Mesenchymal stem cell (in vitro differentiated cells and primary cell): ENCODE results near the gene OPA1.

Source experiments
- DNase-seq: peaks from one replicate; pipeline ENCODE4 v3.0.0-alpha.2; 2013
- H2AFZ ChIP-seq: one replicate; pipeline ENCODE4 v1.6.1; 2013; ENCODE audit warnings: low read depth, mild to moderate bottlenecking, control low read depth, inconsistent platforms, low read length, moderate library complexity
- H2AK5ac ChIP-seq: 2 replicates; pipeline ENCODE4 v1.6.1; 2013; ENCODE audit warnings: low read length, moderate library complexity, mild to moderate bottlenecking, inconsistent platforms; ENCODE audit not compliant: severe bottlenecking
- H2BK120ac ChIP-seq: one replicate; pipeline ENCODE4 v1.6.1; 2013; ENCODE audit warnings: low read depth, mild to moderate bottlenecking, inconsistent platforms, low read length, moderate library complexity
- H2BK12ac ChIP-seq, 2 experiments: one replicate each; pipeline ENCODE4 v1.6.1; 2013; ENCODE audit warnings: inconsistent platforms in 2 of 2, low read length in 2 of 2, mild to moderate bottlenecking in 2 of 2, moderate library complexity in 2 of 2, control low read depth in 1 of 2
- H2BK15ac ChIP-seq: one replicate; pipeline ENCODE4 v1.6.1; 2013; ENCODE audit warnings: mild to moderate bottlenecking, low read depth, inconsistent platforms; ENCODE audit not compliant: poor library complexity, severe bottlenecking
- H2BK5ac ChIP-seq: 2 replicates; pipeline ENCODE4 v1.6.1; 2013; ENCODE audit warnings: low read depth, mild to moderate bottlenecking, low read length, control low read depth, inconsistent platforms; ENCODE audit not compliant: poor library complexity, severe bottlenecking
- H3K14ac ChIP-seq, 2 experiments: one replicate each; pipeline ENCODE4 v1.6.1; 2013; ENCODE audit warnings: inconsistent platforms in 2 of 2, low read length in 2 of 2, control low read depth in 1 of 2, mild to moderate bottlenecking in 1 of 2, moderate library complexity in 1 of 2
- H3K18ac ChIP-seq, 2 experiments: one replicate each; pipeline ENCODE4 v1.6.1; 2013; ENCODE audit warnings: inconsistent platforms in 2 of 2, low read length in 2 of 2, control low read depth in 1 of 2, low read depth in 1 of 2, mild to moderate bottlenecking in 1 of 2
- H3K23ac ChIP-seq, 2 experiments: one replicate each; pipeline ENCODE4 v1.6.1; 2013; ENCODE audit warnings: inconsistent platforms in 2 of 2, low read length in 2 of 2, mild to moderate bottlenecking in 2 of 2, moderate library complexity in 2 of 2, control low read depth in 1 of 2
- H3K27ac ChIP-seq: 2 replicates; pipeline ENCODE4 v1.5.1; 2013; ENCODE audit warnings: mild to moderate bottlenecking, moderate library complexity, low read length, control low read depth, inconsistent platforms; ENCODE audit not compliant: poor library complexity, severe bottlenecking
- H3K27me3 ChIP-seq, 2 experiments: 2 replicates each; pipeline versions ENCODE4 v1.6.1 to v1.7.0; 2013; ENCODE audit warnings: low read length in 2 of 2, mild to moderate bottlenecking in 2 of 2, moderate library complexity in 2 of 2, control low read depth in 1 of 2, inconsistent platforms in 1 of 2; ENCODE audit not compliant: control insufficient read depth in 1 of 2, insufficient read depth in 1 of 2
- H3K36me3 ChIP-seq, 2 experiments: 2 replicates each; pipeline versions ENCODE4 v1.6.1 to v1.7.0; 2013; ENCODE audit warnings: low read length in 2 of 2, control low read depth in 1 of 2, inconsistent platforms in 1 of 2, low read depth in 1 of 2, mild to moderate bottlenecking in 1 of 2; ENCODE audit not compliant: insufficient read depth in 2 of 2, control insufficient read depth in 1 of 2
- H3K4ac ChIP-seq, 2 experiments: one replicate each; pipeline ENCODE4 v1.6.1; 2013; ENCODE audit warnings: inconsistent platforms in 2 of 2, low read length in 2 of 2, mild to moderate bottlenecking in 2 of 2, moderate library complexity in 2 of 2, control low read depth in 1 of 2, low read depth in 1 of 2
- H3K4me1 ChIP-seq: 2 replicates; pipeline ENCODE4 v1.6.1; 2013; ENCODE audit warnings: low read depth, low read length, control low read depth; ENCODE audit not compliant: control insufficient read depth, insufficient read depth
- H3K4me2 ChIP-seq: 2 replicates; pipeline ENCODE4 v1.6.1; 2013; ENCODE audit warnings: low read length, mild to moderate bottlenecking, inconsistent platforms; ENCODE audit not compliant: poor library complexity, severe bottlenecking
- H3K4me3 ChIP-seq, 2 experiments: 2 replicates each; pipeline versions ENCODE4 v1.5.1 to v1.7.0; 2013; ENCODE audit warnings: low read length in 2 of 2, mild to moderate bottlenecking in 2 of 2, control low read depth in 1 of 2, low read depth in 1 of 2; ENCODE audit not compliant: insufficient read depth in 1 of 2
- H3K79me1 ChIP-seq: replicated peaks from 2 replicates; pipeline ENCODE4 v1.6.1; 2013; ENCODE audit warnings: mild to moderate bottlenecking, control low read depth, low read length, inconsistent platforms; ENCODE audit not compliant: poor library complexity, severe bottlenecking
- H3K9ac ChIP-seq: 2 replicates; pipeline ENCODE4 v1.7.0; 2013; ENCODE audit warnings: mild to moderate bottlenecking, low read length, moderate library complexity
- H3K9me3 ChIP-seq: 2 replicates; pipeline ENCODE4 v1.7.0; 2013; ENCODE audit warnings: mild to moderate bottlenecking, low read length; ENCODE audit not compliant: control insufficient read depth
- H4K8ac ChIP-seq: one replicate; pipeline ENCODE4 v1.6.1; 2013; ENCODE audit warnings: inconsistent platforms, mild to moderate bottlenecking, low read length, moderate library complexity
- H4K91ac ChIP-seq: one replicate; pipeline ENCODE4 v1.6.1; 2013; ENCODE audit warnings: mild to moderate bottlenecking, low read length, inconsistent platforms
- WGBS: methylation state at CpG from one replicate; pipeline ENCODE4 v1.1.7; 2013; ENCODE audit warnings: mixed read lengths; 5-methylcytosine and 5-hydroxymethylcytosine counted together

The OPA1 gene

DNA sequence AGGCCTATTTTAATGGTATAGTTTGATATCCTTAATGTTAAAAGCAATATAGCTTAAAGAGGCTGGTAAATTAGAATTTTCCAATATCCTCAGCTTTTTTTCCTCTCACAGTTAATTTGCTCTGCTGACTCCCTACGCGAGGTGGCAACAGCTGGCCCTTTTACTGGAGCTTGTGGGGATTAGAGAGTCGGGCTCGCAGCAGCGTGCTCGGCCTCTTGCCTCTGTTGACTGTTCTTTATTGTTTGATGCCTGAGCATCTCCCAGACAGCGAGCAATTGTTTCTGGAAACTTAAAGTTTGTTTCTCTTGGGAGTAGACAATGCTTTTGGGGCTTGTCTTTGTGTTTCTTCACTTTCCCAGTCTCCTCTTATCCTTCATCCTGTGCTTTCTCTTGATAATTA, 80.8 kb downstream of the OPA1 start:
- Histone ChIP-seq H3K4ac (no peak overlapping the region), H3K79me1 (no peaks in the 10 kb centered on the region), H4K8ac (no peak overlapping the region), H3K4me1 (no peaks in the 10 kb centered on the region), H2BK120ac (no peak overlapping the region), H2BK15ac (no peak overlapping the region), H3K4me2 (no peak overlapping the region), H2BK5ac (no peak overlapping the region), H2BK12ac (no peak overlapping the region), H3K27ac (no peak overlapping the region), H3K9me3 (no peaks in the 10 kb centered on the region), H3K18ac (no peak overlapping the region), H3K23ac (no peak overlapping the region), H3K36me3 (peaks cover 3 to 59% of the 10 kb centered on the region in 2 experiments), H2AFZ (no peak overlapping the region), H3K27me3 (no peaks in the 10 kb centered on the region), H4K91ac (no peak overlapping the region), H3K4me3 (no peak overlapping the region), H2AK5ac (no peak overlapping the region), H3K14ac (no peak overlapping the region), H3K9ac (no peak overlapping the region)
- WGBS, result 98% methylated on average over 6 of the region's 7 CpGs
- no peak for DNase-seq

DNA sequence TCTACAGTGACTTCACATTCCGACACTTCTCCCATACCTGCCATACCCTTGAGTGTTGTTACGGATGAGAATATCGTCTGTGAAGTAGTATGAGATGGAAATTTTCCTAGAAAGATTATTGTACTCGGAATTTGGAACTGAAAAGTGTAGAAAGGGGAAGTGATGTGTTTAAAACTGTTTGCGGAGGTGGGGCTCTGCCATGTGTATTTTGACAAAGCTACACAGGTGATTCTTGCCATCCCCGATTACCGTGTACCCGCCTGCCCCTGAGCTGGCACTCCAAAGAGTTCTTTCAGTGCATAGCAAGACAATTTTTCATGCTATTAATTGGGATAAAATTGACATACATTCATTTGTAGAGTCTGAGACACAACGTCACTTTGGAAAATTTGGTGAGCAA, 81.7 kb downstream of the OPA1 start:
- H3K9me3 ChIP-seq, result no peaks in the 10 kb centered on the region
- no peak for DNase-seq
- no peak overlapping the region for H3K14ac ChIP-seq
- H2AK5ac ChIP-seq, result no peak overlapping the region
- no peak overlapping the region for H4K8ac ChIP-seq
- peaks cover 0 to 51% of the 10 kb centered on the region in 2 experiments for H3K36me3 ChIP-seq
- no peak overlapping the region for H4K91ac ChIP-seq
- H2BK12ac ChIP-seq, result no peak overlapping the region
- H3K27me3 ChIP-seq, result no peaks in the 10 kb centered on the region
- H3K27ac ChIP-seq, result no peak overlapping the region
- no peak overlapping the region for H2BK15ac ChIP-seq
- no peaks in the 10 kb centered on the region for H3K4me1 ChIP-seq
- no peak overlapping the region for H3K4ac ChIP-seq
- H2BK120ac ChIP-seq, result no peak overlapping the region
- WGBS, result 97% methylated on average over 8 of the region's 9 CpGs
- no peak overlapping the region for H3K4me3 ChIP-seq
- H3K23ac ChIP-seq, result no peak overlapping the region
- H3K79me1 ChIP-seq, result no peaks in the 10 kb centered on the region
- H3K9ac ChIP-seq, result no peak overlapping the region
- no peak overlapping the region for H3K4me2 ChIP-seq
- H2BK5ac ChIP-seq, result no peak overlapping the region
- H2AFZ ChIP-seq, result no peak overlapping the region
- no peak overlapping the region for H3K18ac ChIP-seq

DNA sequence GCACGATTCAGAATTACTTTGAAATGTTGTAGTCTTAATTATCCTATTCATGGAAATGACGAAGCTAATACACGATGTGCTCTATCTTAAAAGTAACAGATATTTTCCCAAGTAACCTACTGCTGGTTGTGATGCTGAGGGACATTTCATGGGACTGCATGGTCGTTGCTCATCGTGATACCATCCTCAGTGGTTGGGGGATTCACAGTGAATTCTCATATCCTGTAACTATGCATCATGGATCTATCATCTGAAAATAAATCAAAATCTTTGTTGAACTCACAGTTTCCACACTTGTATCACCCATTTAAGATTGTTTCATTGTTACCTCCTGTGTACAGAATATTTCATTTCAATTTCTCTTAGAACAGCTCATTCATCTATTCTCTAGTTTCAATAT, 84.7 kb downstream of the OPA1 start:
- H3K14ac ChIP-seq, result no peak overlapping the region
- no peak overlapping the region for H2BK12ac ChIP-seq
- no peak overlapping the region for H3K27ac ChIP-seq
- H2BK15ac ChIP-seq, result no peak overlapping the region
- no peak overlapping the region for H2BK120ac ChIP-seq
- no peaks in the 10 kb centered on the region for H3K27me3 ChIP-seq
- H2AFZ ChIP-seq, result no peak overlapping the region
- no peak overlapping the region for H3K18ac ChIP-seq
- H2BK5ac ChIP-seq, result no peak overlapping the region
- no peak overlapping the region for H4K8ac ChIP-seq
- DNase-seq, result no peak
- no peaks in the 10 kb centered on the region for H3K79me1 ChIP-seq
- H3K4me3 ChIP-seq, result no peak overlapping the region
- no peak overlapping the region for H3K4ac ChIP-seq
- no peak overlapping the region for H4K91ac ChIP-seq
- H3K9me3 ChIP-seq, result no peaks in the 10 kb centered on the region
- H3K4me2 ChIP-seq, result no peak overlapping the region
- H3K36me3 ChIP-seq, result peaks cover 0 to 44% of the 10 kb centered on the region in 2 experiments
- no peak overlapping the region for H3K23ac ChIP-seq
- no peaks in the 10 kb centered on the region for H3K4me1 ChIP-seq
- H2AK5ac ChIP-seq, result no peak overlapping the region
- 96% methylated on average over 4 of the region's 5 CpGs for WGBS
- no peak overlapping the region for H3K9ac ChIP-seq

DNA sequence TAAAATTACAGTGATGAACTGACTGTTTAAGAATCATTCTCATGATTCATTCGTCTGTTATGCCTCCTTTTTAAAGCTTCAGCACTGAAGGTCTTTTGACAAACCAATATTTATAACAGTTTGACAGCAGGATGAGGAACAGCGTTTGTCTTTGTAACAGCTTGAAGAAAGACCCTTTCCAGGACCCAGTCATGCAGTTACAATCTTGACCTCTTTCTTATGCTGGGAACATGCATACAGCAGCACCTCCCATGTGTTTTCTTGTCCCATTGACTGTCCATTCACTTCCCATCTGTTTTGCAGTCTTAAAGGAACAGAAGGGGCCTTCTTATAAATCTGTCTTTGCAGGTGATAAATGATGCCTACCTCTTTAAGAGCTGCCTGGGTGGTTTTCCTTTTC, 87.2 kb downstream of the OPA1 start:
- H3K79me1 ChIP-seq, result no peaks in the 10 kb centered on the region
- H3K9me3 ChIP-seq, result no peaks in the 10 kb centered on the region
- no peak overlapping the region for H2BK5ac ChIP-seq
- H3K18ac ChIP-seq, result no peak overlapping the region
- peak; percentile 74 for DNase-seq
- no peak overlapping the region for H4K91ac ChIP-seq
- no peak overlapping the region for H3K4me3 ChIP-seq
- no peak overlapping the region for H3K27ac ChIP-seq
- no peak overlapping the region for H4K8ac ChIP-seq
- no peak overlapping the region for H2AFZ ChIP-seq
- H3K23ac ChIP-seq, result no peak overlapping the region
- H3K4me1 ChIP-seq, result no peaks in the 10 kb centered on the region
- H3K9ac ChIP-seq, result no peak overlapping the region
- WGBS, result 0% methylated on average over 2 of the region's 2 CpGs
- no peak overlapping the region for H2AK5ac ChIP-seq
- H3K27me3 ChIP-seq, result no peaks in the 10 kb centered on the region
- no peak overlapping the region for H3K4ac ChIP-seq
- H3K4me2 ChIP-seq, result no peak overlapping the region
- H2BK120ac ChIP-seq, result no peak overlapping the region
- H2BK15ac ChIP-seq, result no peak overlapping the region
- no peak overlapping the region for H3K14ac ChIP-seq
- no peak overlapping the region for H2BK12ac ChIP-seq
- peaks cover 0 to 36% of the 10 kb centered on the region in 2 experiments for H3K36me3 ChIP-seq
